Measurements from ENCODE around the gene AP4M1. TPM values are rescaled to one million over a fixed set of nuclear protein-coding genes. Genes with fewer than 3 reads are reported as not detected.

Gene AP4M1
- total RNA-seq, 4 donors from 2014 or later, result 16.5 to 86.0 (median 54.9) TPM

DNA sequence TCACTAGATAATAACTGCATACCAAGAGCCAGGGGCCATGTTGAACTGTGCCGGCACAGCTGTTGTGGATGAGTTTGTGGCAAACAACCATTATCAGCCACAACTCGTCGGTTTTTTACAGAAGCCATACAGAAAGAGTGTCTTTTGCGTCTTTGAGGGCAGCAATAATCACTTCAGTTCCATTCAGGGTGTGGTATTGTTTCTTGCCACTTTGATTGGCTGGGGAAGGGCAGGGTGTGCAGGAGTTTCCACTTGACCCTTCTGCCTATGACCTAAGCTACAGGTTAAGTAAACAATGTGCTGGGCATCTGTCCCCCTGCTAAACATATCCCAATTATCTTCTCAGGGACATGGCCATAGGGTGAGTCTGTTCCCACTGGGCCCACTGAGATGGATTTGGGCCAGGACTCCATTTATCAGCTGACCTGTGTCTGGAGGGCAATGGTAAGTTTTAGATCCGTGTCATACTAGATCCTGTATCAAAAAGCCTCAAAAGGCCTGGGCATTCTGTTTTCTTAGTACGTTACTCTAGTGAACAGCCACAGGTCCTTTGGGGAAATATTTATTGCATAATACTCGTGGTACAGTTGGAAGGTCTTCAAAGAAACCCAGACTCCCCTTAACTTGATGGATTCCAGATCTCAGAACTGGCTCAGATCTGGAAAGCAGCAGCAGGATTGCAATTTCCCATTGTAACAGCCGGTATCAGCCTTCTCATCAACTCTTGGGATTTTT is 35.8 kb upstream of the AP4M1 start:
- H3K4me3 ChIP-seq, result no peak overlapping the region
- no peaks in the 10 kb centered on the region for H3K27me3 ChIP-seq
- H3K27ac ChIP-seq, result peak overlapping the region; percentile 42 to 80 (median 64)
- intact Hi-C loops (cut with DNase I; ENCODE audit: low total_unique reads), result no loop called here
- 63 to 70% methylated on average over 6 to 8 of the region's 8 CpGs for WGBS, 2 donors (ENCODE audit: low coverage in 1 of 2)
- peaks cover 1 to 2% of the 10 kb centered on the region in 2 donors for H3K9me3 ChIP-seq
- H3K4me1 ChIP-seq, result peaks cover 0 to 9% (median 6%) of the 10 kb centered on the region in 4 donors
- in situ Hi-C loops (cut with MboI; ENCODE audit: low pct_ligation_motif_present in 1 of 4, low pct_unique_long_range_greater_than_20kb in 1 of 4, low sequenced_read_pairs in 3 of 4), result loop anchor here in 3 of 4 donors (25.0 kb wide), 1 partner anchor 153 kb away; the partner anchor contains the start of gene TRIM4 (in 3 of the 3)
- no peak for DNase-seq
- peaks cover 0 to 23% (median 7%) of the 10 kb centered on the region in 4 donors for H3K36me3 ChIP-seq
- TF ChIP-seq POLR2AphosphoS5 (IDR thresholded peaks at IDR 0.05) (peak; percentile 70 to 92 (median 87)), CTCF (IDR thresholded peaks at IDR 0.05) (no peak), EP300 (IDR thresholded peaks at IDR 0.05; ENCODE audit: low read depth) (peak; percentile 37), POLR2A (IDR thresholded peaks at IDR 0.05) (no peak)

GRCh38 chr7:100066953-100067352 is 34.5 kb upstream of the AP4M1 start:
- WGBS, 2 donors (ENCODE audit: low coverage in 1 of 2), result 94 to 95% methylated on average over 3 to 7 of the region's 7 CpGs
- in situ Hi-C loops (cut with MboI; ENCODE audit: low pct_ligation_motif_present in 1 of 4, low pct_unique_long_range_greater_than_20kb in 1 of 4, low sequenced_read_pairs in 3 of 4), result loop anchor here in 3 of 4 donors (25.0 kb wide), 1 partner anchor 155 kb away; the partner anchor contains the start of gene TRIM4 (in 3 of the 3)
- Histone ChIP-seq H3K27me3 (no peaks in the 10 kb centered on the region), H3K27ac (no peak overlapping the region), H3K36me3 (peaks cover 10 to 32% (median 20%) of the 10 kb centered on the region in 4 donors), H3K4me1 (peaks cover 0 to 9% (median 6%) of the 10 kb centered on the region in 4 donors), H3K9me3 (peaks cover 15% of the 10 kb centered on the region in 2 donors), H3K4me3 (no peak overlapping the region)
- no peak for DNase-seq
- intact Hi-C loops (cut with DNase I; ENCODE audit: low total_unique reads), result no loop called here
- TF ChIP-seq CTCF (IDR thresholded peaks at IDR 0.05), result no peak
- no peak for TF ChIP-seq EP300 (IDR thresholded peaks at IDR 0.05; ENCODE audit: low read depth)
- TF ChIP-seq POLR2AphosphoS5 (IDR thresholded peaks at IDR 0.05), result no peak
- no peak for TF ChIP-seq POLR2A (IDR thresholded peaks at IDR 0.05)

DNA sequence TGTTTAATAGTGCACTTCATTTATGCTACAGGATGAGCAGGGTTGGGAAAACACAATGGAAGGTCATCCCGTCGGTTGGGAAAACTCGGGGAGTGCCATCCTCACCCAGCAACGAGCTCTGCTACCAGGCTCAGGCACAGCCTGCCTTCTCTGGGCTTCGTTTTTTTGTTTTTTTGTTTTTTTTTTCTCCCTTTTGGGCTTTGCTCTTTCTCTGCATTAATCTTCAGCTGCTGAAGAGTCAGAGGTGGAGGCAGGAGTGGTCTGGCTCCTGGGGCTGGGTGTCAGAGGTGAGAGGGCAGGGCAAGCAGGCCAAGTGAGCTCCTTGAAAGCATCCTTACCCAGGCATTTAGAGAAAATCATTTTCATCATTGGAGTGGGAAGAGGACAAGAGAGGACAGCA is 31.5 kb upstream of the AP4M1 start:
- WGBS, 2 donors (ENCODE audit: low coverage in 1 of 2), result 93 to 100% methylated on average over 2 to 5 of the region's 5 CpGs
- no peak for DNase-seq
- Histone ChIP-seq H3K27me3 (no peaks in the 10 kb centered on the region), H3K36me3 (peaks cover 10 to 56% (median 36%) of the 10 kb centered on the region in 4 donors), H3K4me3 (no peak overlapping the region), H3K27ac (no peak overlapping the region), H3K9me3 (peaks cover 22 to 24% of the 10 kb centered on the region in 2 donors), H3K4me1 (peaks cover 0 to 7% (median 6%) of the 10 kb centered on the region in 4 donors)
- TF ChIP-seq POLR2AphosphoS5 (IDR thresholded peaks at IDR 0.05) (no peak), CTCF (IDR thresholded peaks at IDR 0.05) (no peak), POLR2A (IDR thresholded peaks at IDR 0.05) (no peak), EP300 (IDR thresholded peaks at IDR 0.05; ENCODE audit: low read depth) (no peak)
- intact Hi-C loops (cut with DNase I; ENCODE audit: low total_unique reads), result no loop called here
- in situ Hi-C loops (cut with MboI; ENCODE audit: low pct_ligation_motif_present in 1 of 4, low pct_unique_long_range_greater_than_20kb in 1 of 4, low sequenced_read_pairs in 3 of 4), result loop anchor here in 3 of 4 donors (10.0 to 25.0 kb wide), 2 partner anchors 75 to 158 kb away; partner anchors contain the start of gene TRIM4 (in 3 of the 3)

GRCh38 chr7:100071018-100071723 is 30.3 kb upstream of the AP4M1 start:
- Histone ChIP-seq H3K36me3 (peaks cover 10 to 68% (median 42%) of the 10 kb centered on the region in 4 donors), H3K9me3 (peaks cover 22 to 24% of the 10 kb centered on the region in 2 donors), H3K27ac (no peak overlapping the region), H3K4me1 (peaks cover 0 to 2% (median 0%) of the 10 kb centered on the region in 4 donors), H3K27me3 (no peaks in the 10 kb centered on the region), H3K4me3 (no peak overlapping the region)
- DNase-seq, result no peak
- in situ Hi-C loops (cut with MboI; ENCODE audit: low pct_ligation_motif_present in 1 of 4, low pct_unique_long_range_greater_than_20kb in 1 of 4, low sequenced_read_pairs in 3 of 4) (loop anchor here in 3 of 4 donors (10.0 to 25.0 kb wide), 2 partner anchors 76 to 159 kb away; partner anchors contain the start of gene TRIM4 (in 3 of the 3)), intact Hi-C loops (cut with DNase I; ENCODE audit: low total_unique reads) (no loop called here)
- WGBS, 2 donors (ENCODE audit: low coverage in 1 of 2), result 93 to 97% methylated on average over 5 to 11 of the region's 11 CpGs
- TF ChIP-seq POLR2AphosphoS5 (IDR thresholded peaks at IDR 0.05) (no peak), EP300 (IDR thresholded peaks at IDR 0.05; ENCODE audit: low read depth) (no peak), CTCF (IDR thresholded peaks at IDR 0.05) (no peak), POLR2A (IDR thresholded peaks at IDR 0.05) (no peak)
